Activated CD8-positive, alpha-beta memory T cell treated with anti-CD3 and anti-CD28 coated beads for 48 hours (primary cell): Measurements from ENCODE around the gene SUFU.

Source experiments
- DNase-seq, 3 experiments: peaks; one replicate each; pipeline ENCODE4 v3.0.0-alpha.2; 2020; ENCODE audit warnings: low read depth in 2 of 3, low spot score in 2 of 3

SUFU gene

DNA sequence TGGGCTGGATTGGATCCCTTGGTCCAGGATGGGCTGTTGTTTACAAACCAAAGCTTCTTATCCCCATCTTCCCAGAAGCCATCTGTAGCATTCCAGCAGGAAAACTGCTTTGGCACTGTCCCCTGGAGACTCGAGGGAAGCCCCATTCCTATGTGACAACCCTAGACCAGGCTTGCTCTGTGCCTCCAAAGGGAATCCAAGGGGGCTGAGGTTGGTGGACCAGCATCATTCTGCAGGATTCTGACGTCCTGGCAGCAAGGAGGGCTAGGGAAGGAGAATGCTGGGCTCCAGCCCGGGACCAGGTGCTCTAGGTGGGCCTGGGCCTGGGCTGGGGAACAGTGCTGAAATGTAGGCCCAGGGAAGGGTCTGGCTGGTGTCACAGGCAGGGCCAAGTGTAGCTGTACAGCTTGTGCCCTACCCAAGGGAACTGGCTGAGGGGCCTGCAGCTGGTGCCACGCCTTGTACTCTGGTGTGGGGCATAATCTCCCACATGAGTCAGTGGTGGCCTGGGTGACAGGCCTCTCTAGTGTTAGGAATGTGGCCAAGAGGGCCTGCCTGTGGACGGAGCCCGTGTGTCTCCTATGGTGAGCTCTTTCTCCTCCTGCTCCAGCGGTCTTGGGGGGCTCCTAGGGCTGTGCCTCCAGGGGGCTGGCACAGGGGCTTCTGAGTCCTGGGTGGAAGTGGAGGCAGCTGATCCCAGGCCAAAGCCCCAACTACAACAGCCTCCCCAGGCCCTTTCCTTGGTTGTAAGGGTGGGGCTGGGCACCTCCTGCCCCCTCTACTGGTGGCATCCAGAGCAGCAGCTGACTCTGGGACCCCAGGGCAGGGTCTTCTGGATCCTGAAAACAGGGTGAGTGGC, 165.7 kb downstream of the SUFU start:
- no peak for DNase-seq

DNA sequence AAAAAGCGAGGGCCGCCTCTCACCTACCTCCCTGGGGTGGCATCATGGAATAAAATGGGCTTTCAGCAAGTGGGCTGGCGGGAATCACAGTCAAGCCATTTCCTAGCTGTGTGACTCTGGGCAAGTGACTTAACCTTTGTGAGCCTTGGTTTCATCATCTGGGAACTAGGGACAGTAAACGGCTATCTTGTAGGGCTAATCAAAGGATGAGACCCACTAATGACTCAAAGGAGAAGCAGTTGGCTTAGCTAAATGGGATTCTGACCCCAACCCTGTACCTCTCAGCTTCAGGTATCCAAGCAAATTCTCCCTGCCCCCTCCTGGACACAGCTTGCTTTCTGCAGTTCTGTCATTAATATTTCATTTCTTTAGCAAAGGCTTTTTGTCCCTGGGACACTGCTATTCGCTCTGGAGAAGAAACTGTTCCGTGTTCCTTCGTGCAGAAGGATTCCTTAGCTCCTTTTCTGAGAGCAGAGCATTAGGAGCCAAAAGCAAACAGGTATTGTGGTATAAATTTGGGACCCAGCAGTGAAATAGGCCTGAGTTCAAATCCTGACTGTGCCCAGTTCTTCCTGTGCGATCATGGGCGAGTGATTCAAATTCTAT, 166.4 kb downstream of the SUFU start:
- DNase-seq: no peak

GRCh38 chr10:102670871-102671434, 167.2 kb downstream of the SUFU start:
- no peak for DNase-seq

GRCh38 chr10:102673236-102673818, 169.6 kb downstream of the SUFU start:
- no peak for DNase-seq

DNA sequence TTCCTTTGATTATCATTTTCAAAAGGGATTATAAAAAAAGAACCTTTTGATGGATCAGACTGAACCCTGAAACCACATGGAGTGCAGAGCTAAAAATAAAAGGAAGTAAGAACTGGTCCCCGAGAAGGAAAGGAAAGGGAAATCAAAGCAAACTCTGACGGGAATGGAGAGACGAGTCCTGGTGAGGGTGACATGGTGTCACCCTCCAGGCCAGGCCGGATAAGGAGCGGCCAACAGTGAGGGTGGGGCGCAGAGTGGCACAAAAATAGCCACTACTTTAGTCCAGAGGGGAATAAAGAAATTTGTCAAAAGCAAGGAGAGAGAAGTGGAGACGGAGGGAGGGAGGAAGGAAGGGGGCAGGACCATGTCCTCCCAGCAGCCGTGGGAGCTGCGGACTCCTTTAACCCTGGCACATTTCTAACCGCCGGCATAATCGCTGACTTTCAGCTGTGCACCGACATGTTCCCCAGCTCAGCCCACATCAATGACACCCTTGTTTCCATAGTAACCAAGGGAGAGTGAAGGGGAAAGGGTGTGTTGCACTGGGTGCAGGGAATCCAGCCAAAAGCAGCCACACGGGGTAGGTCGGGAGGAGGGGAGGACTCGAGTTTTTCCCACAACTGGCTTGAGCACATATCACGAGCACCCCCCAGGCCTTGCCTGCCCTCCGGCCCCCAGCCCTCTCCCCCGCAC, 170.2 kb downstream of the SUFU start:
- DNase-seq: peak in 1 of 3 experiments; percentile 44

DNA sequence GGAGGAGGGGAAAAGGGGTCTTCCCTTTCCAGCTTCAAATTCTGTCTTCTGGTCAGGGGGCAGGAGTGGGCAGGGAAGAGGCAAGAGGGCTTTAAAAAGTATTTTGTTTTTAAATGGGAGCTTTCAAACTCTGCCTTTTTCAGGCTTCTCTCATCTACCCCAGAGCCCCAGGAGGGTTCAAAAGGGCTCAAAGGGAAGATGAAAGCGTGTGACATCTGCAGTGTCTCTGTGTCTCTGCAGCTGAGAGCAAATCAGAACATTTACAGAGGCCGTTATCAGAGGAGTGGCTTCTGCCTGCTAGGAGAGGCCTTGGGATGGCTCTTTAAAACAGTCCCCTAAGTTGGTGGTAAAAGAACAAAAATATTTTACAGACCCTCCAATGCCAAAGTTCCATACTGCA, 170.8 kb downstream of the SUFU start:
- no peak for DNase-seq

DNA sequence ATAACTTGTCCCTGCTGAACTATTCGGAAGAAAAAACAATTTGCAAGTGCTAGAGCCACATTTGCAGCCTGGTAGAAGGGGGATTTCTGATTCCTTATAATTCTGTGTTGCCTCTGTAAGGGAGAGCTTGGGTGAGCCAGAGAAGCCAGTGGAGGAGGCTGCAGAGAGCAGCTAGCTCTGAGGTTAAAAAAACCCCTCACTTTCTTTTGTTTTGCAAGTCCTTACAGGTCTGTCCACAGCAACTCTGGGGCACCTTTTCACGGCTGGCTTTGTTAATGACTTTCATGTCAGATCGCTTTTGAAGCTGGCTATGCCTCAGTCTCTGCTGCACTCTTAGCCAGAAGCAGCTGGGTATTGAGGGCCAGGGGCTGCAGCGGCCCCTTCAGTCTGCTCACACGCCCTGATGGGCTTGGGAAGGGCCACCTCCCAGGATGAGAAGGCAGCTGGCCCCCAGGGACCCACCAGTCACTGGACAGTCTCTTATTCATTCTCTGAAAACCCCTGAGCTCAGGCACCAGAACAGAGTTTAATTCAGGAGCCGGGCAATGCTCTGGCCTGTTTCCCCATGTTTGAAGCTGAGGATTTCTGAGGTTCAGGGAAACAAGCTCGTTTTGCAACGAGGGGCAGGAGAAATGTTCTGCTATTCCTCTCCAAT, 171.4 kb downstream of the SUFU start:
- no peak for DNase-seq

DNA sequence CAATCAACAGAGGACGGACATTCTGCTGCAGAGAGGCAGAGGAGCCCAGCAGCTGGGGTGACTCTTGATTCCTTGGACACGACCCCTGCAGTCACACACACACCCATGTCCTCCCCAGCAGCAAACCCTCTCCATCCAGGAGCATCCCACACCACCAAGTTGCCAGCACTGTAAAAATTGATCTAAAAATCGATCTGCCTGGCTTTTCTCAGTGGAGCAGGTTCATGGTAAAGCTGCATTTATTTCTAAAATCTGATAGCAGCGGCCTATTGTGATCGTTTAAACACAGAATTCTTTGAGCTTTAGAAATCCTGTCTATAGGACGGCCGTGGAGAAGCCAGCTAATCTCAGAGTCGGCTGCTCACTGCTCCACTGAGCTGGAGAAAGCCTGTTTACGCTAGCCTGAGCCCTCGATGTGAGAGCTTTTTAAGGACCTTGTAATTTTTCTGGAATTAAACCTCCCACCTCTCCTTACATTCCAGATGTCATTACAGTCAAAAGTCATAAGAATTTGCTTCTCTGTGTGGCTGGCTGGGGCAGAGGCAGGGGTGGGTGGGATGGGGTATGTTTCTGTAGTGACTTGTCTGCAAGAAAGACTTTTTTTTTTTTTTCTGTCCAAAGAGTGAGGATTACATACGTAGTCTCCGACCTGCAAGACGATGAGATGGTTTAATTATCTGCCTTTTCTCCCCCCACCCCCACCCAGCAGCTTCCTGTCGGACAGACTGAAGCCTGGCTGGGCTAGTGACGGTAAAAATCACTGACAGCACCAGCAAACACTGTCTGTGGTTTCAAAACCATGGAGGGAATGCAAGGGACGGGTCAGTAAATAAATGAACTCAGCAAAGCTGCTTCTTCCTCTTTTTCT, 172.1 kb downstream of the SUFU start:
- no peak for DNase-seq

- no peak for DNase-seq
Measured at GRCh38 chr10:102676534-102677315, 173.0 kb downstream of the SUFU start.

DNA sequence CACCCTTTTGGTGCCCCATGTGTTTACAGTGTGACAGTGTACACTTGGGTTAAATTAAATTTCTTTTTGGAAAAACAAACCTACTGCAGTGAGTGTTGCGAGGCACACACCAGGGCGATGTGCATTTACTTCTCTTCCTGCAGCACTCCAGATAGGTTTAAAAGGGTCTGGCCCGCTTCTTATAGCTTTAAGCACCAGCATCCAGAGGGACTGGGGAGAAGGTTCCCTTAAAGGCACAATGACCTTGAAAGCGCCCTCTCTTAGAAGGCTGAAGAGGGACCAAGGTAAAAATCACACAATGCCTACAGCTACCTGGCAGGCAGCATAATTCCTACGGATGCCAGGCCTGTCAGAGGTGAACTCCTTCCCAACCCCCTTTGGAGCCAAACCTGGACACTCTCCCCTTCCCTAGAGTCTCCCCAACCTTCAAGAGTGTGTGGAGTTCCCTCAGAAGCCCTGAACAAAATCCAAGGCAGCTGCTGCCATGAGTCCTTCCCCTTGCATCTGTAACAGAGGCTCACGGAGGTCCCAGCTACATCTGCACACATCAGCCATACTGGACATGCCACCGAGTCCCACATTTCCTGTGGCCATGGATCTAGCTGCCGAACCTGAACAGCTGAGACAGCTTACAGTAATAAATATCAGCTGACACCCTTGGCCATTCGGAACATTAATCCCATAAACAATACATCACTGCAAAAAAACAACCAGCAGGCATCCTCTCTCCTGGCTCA, 173.7 kb downstream of the SUFU start:
- no peak for DNase-seq

GRCh38 chr10:102678068-102678400, 174.3 kb downstream of the SUFU start:
- DNase-seq: no peak

DNA sequence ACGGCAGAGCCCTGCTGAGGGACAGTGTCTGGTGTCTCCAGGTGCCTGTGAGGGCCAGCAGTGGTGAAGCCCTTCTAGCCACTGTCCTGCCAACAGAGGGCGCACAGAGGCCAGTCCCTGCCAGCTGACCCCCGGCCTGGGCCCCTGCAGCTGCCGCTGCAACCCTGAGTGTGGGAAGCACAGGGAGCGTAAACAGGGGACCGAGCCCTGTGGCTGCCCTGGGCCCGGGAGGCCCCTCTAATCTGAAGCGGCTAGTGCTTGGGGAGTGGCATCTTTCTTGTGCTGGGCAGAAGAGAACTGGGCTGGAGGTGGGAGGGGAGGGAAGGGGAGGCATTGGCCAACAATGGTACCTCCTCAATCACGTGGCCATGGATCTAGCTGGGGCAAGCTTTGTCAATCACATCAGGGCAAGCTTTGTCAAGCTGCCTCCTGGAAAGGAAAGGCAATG, 175.1 kb downstream of the SUFU start:
- DNase-seq: no peak

GRCh38 chr10:102679596-102679995, 175.8 kb downstream of the SUFU start:
- DNase-seq: no peak

DNA sequence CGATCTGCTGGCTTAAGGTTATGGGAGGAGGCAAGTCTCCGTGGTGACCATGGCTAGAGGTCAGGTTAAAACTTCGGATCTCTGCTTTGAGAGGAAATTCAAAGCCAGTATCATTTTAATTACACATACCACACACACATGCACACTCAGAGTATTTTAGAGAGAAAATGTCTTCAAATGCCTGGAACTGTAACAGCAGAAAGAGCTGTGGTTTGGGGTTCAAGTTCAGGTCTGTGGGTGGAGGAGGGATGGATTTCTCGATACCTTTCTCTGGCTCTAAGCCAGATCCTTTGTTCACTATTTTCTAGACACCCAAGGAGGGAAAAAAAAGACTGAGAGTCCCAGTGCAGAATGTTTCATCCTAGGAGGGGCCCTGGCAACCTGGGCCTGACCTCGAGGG, 177.9 kb downstream of the SUFU start:
- DNase-seq: no peak

- no peak for DNase-seq
Measured at GRCh38 chr10:102682416-102682815, 178.6 kb downstream of the SUFU start.

DNA sequence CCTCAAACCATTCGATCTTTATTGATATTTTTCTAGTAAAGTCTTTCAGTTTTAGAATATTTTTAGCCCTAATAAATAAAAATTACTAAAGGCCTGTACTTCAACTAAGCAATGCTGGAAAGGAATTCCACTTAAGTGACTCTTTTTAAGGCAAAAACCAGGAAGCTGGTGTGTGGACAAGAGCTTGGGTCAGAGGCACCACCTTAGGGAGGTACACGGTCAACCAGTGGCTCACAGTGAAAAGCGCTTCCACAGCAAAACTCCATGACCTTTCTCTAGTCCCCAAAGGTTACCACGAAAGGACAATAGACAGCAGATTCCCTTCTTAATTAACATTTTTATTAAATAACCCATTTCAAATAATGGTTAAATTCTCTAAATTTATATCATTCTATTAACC, 179.2 kb downstream of the SUFU start:
- DNase-seq: no peak
